Calu3 (cell line): ENCODE results near the gene SLC9A8. TPM values are rescaled to one million over a fixed set of nuclear protein-coding genes. Genes with fewer than 3 reads are reported as not detected.
A peak's percentile ranks its signal among the peaks of the same experiment; 100 is the strongest.
"Not testable (repeated sequence)": the region's sequence is repeated elsewhere in the genome, so short reads cannot be mapped to it uniquely, and the experiment has no call there.

Source experiments
- BruUV-seq: library from RNA; stranded (reverse); fragments of 400-500 nt; replicated peaks from 2 replicates; lab custom pipeline; 2021; lab: Mats Ljungman, UMichigan
- CTCF ChIA-PET: fragments of 300-600 bp; sonication (Branson Sonifier 250); formaldehyde crosslinking; loops from one replicate; lab custom pipeline; 2022; ENCODE audit warnings: antibody characterized with exemption; lab: Charles Lee
- DNase-seq: peaks from one replicate; pipeline ENCODE4 v3.0.0; 2022
- H3K27ac Mint-ChIP-seq: one replicate; pipeline ENCODE4 v1.8.0; 2022; ENCODE audit warnings: mixed read lengths; ENCODE audit not compliant: unreplicated experiment
- H3K27me3 Mint-ChIP-seq: one replicate; pipeline ENCODE4 v1.8.0; 2022; ENCODE audit warnings: mixed read lengths; ENCODE audit not compliant: unreplicated experiment
- H3K36me3 Mint-ChIP-seq: one replicate; pipeline ENCODE4 v1.8.0; 2022; ENCODE audit warnings: mild to moderate bottlenecking, moderate library complexity, mixed read lengths; ENCODE audit not compliant: insufficient read depth, unreplicated experiment
- H3K4me1 Mint-ChIP-seq: one replicate; pipeline ENCODE4 v1.8.0; 2022; ENCODE audit warnings: mild to moderate bottlenecking, low read depth, mixed read lengths; ENCODE audit not compliant: unreplicated experiment
- H3K4me3 Mint-ChIP-seq: one replicate; pipeline ENCODE4 v1.8.0; 2022; ENCODE audit warnings: mild to moderate bottlenecking, low read depth, moderate library complexity, mixed read lengths; ENCODE audit not compliant: unreplicated experiment
- H3K9me3 Mint-ChIP-seq: one replicate; pipeline ENCODE4 v1.8.0; 2022; ENCODE audit warnings: low read depth, mixed read lengths; ENCODE audit not compliant: unreplicated experiment
- intact Hi-C: fragments of 100-400 bp; cut with micrococcal nuclease; formaldehyde crosslinking; loops from one replicate; pipeline ENCODE4 v1.10.0; 2022; ENCODE audit not compliant: unreplicated experiment
- total RNA-seq: library from RNA; stranded (reverse); gene quantifications from 2 replicates; pipeline ENCODE4 v1.2.3, GENCODE V29; 2022
- TF ChIP-seq, protein P1 (sequence below): fragments of 200-600 bp; IDR thresholded peaks from one replicate; pipeline ENCODE4 v1.8.0; 2022; ENCODE audit warnings: antibody characterized with exemption; ENCODE audit not compliant: unreplicated experiment

Gene SLC9A8
- total RNA-seq, 1 experiment from 2014 or later, result 30.0 TPM

DNA sequence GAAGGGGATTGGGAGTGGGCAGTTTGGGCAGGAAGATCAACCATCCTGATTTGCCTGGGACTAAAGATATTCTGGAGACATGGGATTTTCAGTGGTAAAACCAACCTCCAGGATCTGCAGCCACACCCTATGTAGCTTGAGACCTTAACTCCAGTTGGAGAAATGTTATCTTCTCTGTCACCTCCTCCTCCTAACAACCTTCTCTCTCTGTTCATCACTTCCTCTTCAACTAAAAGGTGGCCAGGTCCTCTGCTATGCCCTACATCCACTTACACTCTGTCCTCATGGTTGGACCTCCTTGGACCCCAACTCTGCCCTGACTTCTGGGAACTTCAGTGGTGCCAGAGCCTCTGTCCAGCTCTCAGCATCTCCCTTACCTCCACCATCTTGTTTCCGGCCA, 42.0 kb upstream of the SLC9A8 start:
- no peaks in the 10 kb centered on the region for H3K9me3 Mint-ChIP-seq
- CTCF ChIA-PET, result interaction anchor here (0.6 to 0.8 kb wide), 3 partner anchors 71 to 1963 kb away, joined by 3 to 4 read pairs (median 4); no protein-coding TSS in a partner anchor
- BruUV-seq, result no TSS peak
- H3K27ac Mint-ChIP-seq, result peak overlapping the region; percentile 85
- TF ChIP-seq, protein P1, sequence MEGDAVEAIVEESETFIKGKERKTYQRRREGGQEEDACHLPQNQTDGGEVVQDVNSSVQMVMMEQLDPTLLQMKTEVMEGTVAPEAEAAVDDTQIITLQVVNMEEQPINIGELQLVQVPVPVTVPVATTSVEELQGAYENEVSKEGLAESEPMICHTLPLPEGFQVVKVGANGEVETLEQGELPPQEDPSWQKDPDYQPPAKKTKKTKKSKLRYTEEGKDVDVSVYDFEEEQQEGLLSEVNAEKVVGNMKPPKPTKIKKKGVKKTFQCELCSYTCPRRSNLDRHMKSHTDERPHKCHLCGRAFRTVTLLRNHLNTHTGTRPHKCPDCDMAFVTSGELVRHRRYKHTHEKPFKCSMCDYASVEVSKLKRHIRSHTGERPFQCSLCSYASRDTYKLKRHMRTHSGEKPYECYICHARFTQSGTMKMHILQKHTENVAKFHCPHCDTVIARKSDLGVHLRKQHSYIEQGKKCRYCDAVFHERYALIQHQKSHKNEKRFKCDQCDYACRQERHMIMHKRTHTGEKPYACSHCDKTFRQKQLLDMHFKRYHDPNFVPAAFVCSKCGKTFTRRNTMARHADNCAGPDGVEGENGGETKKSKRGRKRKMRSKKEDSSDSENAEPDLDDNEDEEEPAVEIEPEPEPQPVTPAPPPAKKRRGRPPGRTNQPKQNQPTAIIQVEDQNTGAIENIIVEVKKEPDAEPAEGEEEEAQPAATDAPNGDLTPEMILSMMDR, result no peak
- H3K4me1 Mint-ChIP-seq, result peaks cover 74% of the 10 kb centered on the region
- intact Hi-C loops, result loop anchor here (10.0 kb wide), 1 partner anchor 76 kb away; no protein-coding TSS in a partner anchor
- no peak overlapping the region for H3K4me3 Mint-ChIP-seq
- H3K36me3 Mint-ChIP-seq, result peaks cover 34% of the 10 kb centered on the region
- H3K27me3 Mint-ChIP-seq, result no peaks in the 10 kb centered on the region
- DNase-seq, result no peak

DNA sequence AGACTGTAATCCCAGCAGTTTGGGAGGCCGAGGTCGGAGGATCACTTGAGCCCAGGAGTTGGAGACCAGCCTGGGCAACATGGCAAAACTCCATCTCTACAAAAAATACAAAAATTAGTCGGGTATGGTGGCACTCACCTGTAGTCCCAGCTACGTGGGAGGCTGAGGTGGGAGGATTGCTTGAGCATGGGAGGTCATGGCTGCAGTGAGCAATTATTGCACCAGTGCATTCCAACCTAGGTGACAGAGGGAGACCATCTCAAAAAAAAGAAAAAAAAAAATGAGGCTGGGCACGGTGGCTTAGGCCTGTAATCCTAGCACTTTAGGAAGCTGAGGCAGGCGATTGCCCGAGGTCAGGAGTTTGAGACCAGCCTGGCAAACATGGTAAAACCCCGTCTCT, 38.4 kb upstream of the SLC9A8 start:
- DNase-seq, result not testable (repeated sequence)

DNA sequence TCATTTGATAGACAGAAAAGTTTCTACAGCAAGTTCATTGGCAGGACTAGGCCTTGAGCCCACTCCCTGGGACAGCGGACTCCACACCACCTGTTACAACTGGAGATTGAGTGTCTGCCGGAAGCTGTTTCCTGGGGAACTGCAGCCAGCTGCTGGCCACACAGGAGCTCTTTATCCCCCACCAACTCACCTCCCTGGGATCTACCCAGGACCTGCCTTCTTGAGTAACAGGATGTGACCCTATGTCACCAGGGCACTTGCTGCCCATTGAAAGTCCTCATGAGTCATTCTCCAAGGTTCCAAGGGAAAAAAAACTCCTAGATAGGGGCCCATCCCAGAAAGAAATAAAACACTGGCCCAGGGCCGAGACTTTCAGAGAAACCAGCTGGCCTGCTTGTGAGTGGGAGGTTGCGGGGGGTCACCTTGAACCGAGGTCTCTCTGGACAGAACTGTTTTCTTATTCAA, 37.4 kb upstream of the SLC9A8 start:
- H3K4me3 Mint-ChIP-seq, result peak overlapping the region; percentile 43
- H3K36me3 Mint-ChIP-seq, result peaks cover 33% of the 10 kb centered on the region
- DNase-seq, result peak; percentile 89
- TF ChIP-seq, protein P1, result no peak
- H3K27ac Mint-ChIP-seq, result peak overlapping the region; percentile 85
- no peaks in the 10 kb centered on the region for H3K9me3 Mint-ChIP-seq
- intact Hi-C loops, result loop anchor here (10.0 kb wide), 1 partner anchor 80 kb away; no protein-coding TSS in a partner anchor
- no TSS peak for BruUV-seq
- CTCF ChIA-PET, result interaction anchor here (0.5 to 2.6 kb wide), 15 partner anchors 10 to 252 kb away, joined by 3 to 15 read pairs (median 5); partner anchors contain the start of gene SLC9A8
- peaks cover 73% of the 10 kb centered on the region for H3K4me1 Mint-ChIP-seq
- H3K27me3 Mint-ChIP-seq, result no peaks in the 10 kb centered on the region

More for the DNA sequence above, 38.4 kb upstream of the SLC9A8 start:
- peak overlapping the region; percentile 85 for H3K27ac Mint-ChIP-seq
- intact Hi-C loops, result loop anchor here (10.0 kb wide), 1 partner anchor 79 kb away; no protein-coding TSS in a partner anchor
- peak overlapping the region; percentile 18 for H3K4me3 Mint-ChIP-seq
- not testable (repeated sequence) for BruUV-seq, H3K27me3 Mint-ChIP-seq, H3K9me3 Mint-ChIP-seq
- H3K36me3 Mint-ChIP-seq, result peaks cover 33% of the 10 kb centered on the region
- peaks cover 82% of the 10 kb centered on the region for H3K4me1 Mint-ChIP-seq
- CTCF ChIA-PET, result interaction anchor here (0.7 to 2.6 kb wide), 4 partner anchors 16 to 98 kb away, joined by 3 to 15 read pairs (median 6); partner anchors contain the start of gene SLC9A8

DNA sequence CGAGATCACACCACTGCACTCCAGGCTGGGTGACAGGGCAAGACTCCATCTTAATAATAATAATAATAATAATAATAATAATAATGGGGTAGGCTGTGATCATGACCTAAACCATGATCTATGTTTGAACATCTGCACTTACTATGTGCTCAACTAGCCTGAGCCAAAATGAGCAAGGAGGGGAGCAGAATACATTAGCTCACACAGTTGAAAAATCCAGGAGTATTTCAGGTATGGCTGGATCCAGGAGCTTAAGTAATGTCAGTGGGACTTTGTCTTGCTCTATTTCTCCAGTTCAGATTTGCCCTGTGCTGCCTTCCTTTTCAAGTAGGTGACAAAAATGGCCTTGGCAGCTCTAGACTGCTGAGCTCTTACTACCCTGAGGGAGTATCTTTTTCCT, 32.7 kb upstream of the SLC9A8 start:
- no TSS peak for BruUV-seq
- no peak overlapping the region for H3K4me3 Mint-ChIP-seq
- peaks cover 15% of the 10 kb centered on the region for H3K36me3 Mint-ChIP-seq
- no peaks in the 10 kb centered on the region for H3K9me3 Mint-ChIP-seq
- DNase-seq, result no peak
- no peak overlapping the region for H3K27ac Mint-ChIP-seq
- H3K4me1 Mint-ChIP-seq, result peaks cover 35% of the 10 kb centered on the region
- CTCF ChIA-PET, result interaction anchor here (0.6 kb wide), 1 partner anchor 79 kb away, joined by 7 read pairs; no protein-coding TSS in a partner anchor
- TF ChIP-seq, protein P1, result no peak
- H3K27me3 Mint-ChIP-seq, result no peaks in the 10 kb centered on the region
- intact Hi-C loops, result loop anchor here (10.0 kb wide), 1 partner anchor 85 kb away; no protein-coding TSS in a partner anchor

DNA sequence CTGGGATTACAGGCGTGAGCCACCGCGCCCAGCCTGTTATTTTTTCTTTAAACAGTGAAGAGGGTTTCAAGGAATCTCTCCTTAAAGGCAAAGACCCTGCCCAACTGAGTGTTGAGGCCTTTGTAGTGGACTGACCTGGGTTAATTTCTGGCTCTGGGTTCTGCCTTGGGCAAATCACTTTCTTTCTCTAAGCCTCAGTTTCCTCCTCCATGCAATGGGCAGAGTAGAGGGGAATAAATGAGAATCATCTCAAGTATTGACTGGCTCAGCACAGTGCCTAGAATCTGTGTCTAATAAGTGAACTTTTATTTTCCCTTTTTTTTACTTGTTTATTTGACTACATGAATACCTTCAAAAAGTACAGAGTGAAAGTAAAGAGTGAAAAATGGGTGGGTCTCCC, 31.0 kb upstream of the SLC9A8 start:
- intact Hi-C loops, result no loop called here
- H3K36me3 Mint-ChIP-seq, result no peaks in the 10 kb centered on the region
- DNase-seq, result no peak
- peaks cover 29% of the 10 kb centered on the region for H3K4me1 Mint-ChIP-seq
- no peaks in the 10 kb centered on the region for H3K9me3 Mint-ChIP-seq
- TF ChIP-seq, protein P1, result no peak
- no peaks in the 10 kb centered on the region for H3K27me3 Mint-ChIP-seq
- CTCF ChIA-PET, result no interaction called here
- BruUV-seq, result no TSS peak
- H3K27ac Mint-ChIP-seq, result no peak overlapping the region
- H3K4me3 Mint-ChIP-seq, result no peak overlapping the region

DNA sequence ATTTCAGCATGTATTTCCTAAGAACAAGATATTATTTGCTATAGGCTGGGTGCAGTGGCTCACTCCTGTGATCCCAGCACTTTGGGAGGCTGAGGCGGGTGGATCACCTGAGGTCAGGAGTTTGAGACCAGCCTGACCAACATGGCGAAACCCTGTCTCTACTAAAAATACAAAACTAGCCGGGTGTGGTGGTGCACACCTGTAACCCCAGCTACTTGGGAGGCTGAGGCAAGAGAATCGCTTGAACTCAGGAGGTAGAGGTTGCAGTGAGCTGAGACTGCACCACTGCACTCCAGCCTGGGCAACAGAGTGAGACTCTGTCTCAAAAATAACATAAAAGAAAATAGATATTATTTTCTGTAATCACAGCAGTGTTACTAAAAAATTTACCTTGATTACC, 30.2 kb upstream of the SLC9A8 start:
- H3K9me3 Mint-ChIP-seq, H3K4me3 Mint-ChIP-seq, H3K27me3 Mint-ChIP-seq, BruUV-seq, H3K36me3 Mint-ChIP-seq, intact Hi-C loops, CTCF ChIA-PET, DNase-seq, H3K27ac Mint-ChIP-seq: not testable (repeated sequence)
- H3K4me1 Mint-ChIP-seq, result peaks cover 30% of the 10 kb centered on the region
